Spleen (tissue), 11 donors: Measurements from ENCODE around the gene AP1S1. TPM values are rescaled to one million over a fixed set of nuclear protein-coding genes. Genes with fewer than 3 reads are reported as not detected.
A peak's percentile ranks its signal among the peaks of the same experiment; 100 is the strongest.
"Not testable (repeated sequence)": the region's sequence is repeated elsewhere in the genome, so short reads cannot be mapped to it uniquely, and the experiment has no call there.

Experiments used
- DNase-seq: peaks from one replicate; pipeline ENCODE4 v3.0.0-alpha.2; 2020
- H3K27ac ChIP-seq, 8 donors: fragments of 200-600 bp; sonication (generic) in 7 of 8; 1 replicate in 4 of 8; 2 replicates in 4 of 8; pipeline versions ENCODE4 v1.5.0 to v1.8.0; 2016 to 2021; ENCODE audit warnings: inconsistent platforms in 4 of 8, mild to moderate bottlenecking in 4 of 8, moderate library complexity in 1 of 8
- H3K27me3 ChIP-seq, 7 donors: fragments of 200-600 bp; sonication (generic) in 6 of 7; replicated peaks in 1 of 7; 1 replicate in 4 of 7; 2 replicates in 3 of 7; pipeline versions ENCODE4 v1.5.0 to v1.8.0; 2016 to 2021; ENCODE audit warnings: inconsistent platforms in 3 of 7, mild to moderate bottlenecking in 1 of 7
- H3K36me3 ChIP-seq, 6 donors: fragments of 200-600 bp; sonication (generic) in 5 of 6; 1 replicate in 4 of 6; 2 replicates in 2 of 6; pipeline versions ENCODE4 v1.5.0 to v1.8.0; 2016 to 2021; ENCODE audit warnings: inconsistent platforms in 2 of 6
- H3K4me1 ChIP-seq, 6 donors: fragments of 200-600 bp; sonication (generic) in 5 of 6; 1 replicate in 3 of 6; 2 replicates in 3 of 6; pipeline versions ENCODE4 v1.5.0 to v1.8.0; 2016 to 2021; ENCODE audit warnings: inconsistent platforms in 3 of 6
- H3K4me3 ChIP-seq, 8 donors: fragments of 200-600 bp; sonication (generic) in 7 of 8; 1 replicate in 4 of 8; 2 replicates in 4 of 8; pipeline versions ENCODE4 v1.5.0 to v1.8.0; 2016 to 2021; ENCODE audit warnings: inconsistent platforms in 4 of 8, mild to moderate bottlenecking in 4 of 8, moderate library complexity in 2 of 8
- H3K9me3 ChIP-seq, 8 donors: fragments of 200-600 bp; sonication (generic) in 7 of 8; 1 replicate in 4 of 8; 2 replicates in 4 of 8; pipeline versions ENCODE4 v1.5.0 to v1.8.0; 2016 to 2021; ENCODE audit warnings: inconsistent platforms in 4 of 8
- CTCF ChIP-seq, 11 experiments: fragments of 200-600 bp in 7 of 11; fragments of 450-650 bp in 4 of 11; sonication (generic) in 4 of 11; IDR thresholded peaks in 8 of 11; conservative IDR thresholded peaks in 3 of 11; 1 replicate in 7 of 11; 2 replicates in 4 of 11; pipeline versions ENCODE4 v1.4.0 to v1.8.0; 2016 to 2021; ENCODE audit warnings: antibody characterized with exemption in 11 of 11, inconsistent platforms in 4 of 11, mild to moderate bottlenecking in 1 of 11
- POLR2A ChIP-seq, 3 donors: fragments of 450-650 bp; IDR thresholded peaks; one replicate each; pipeline ENCODE4 v1.5.1; 2017; ENCODE audit warnings: antibody characterized with exemption in 3 of 3, mild to moderate bottlenecking in 1 of 3
- POLR2AphosphoS5 ChIP-seq, 3 donors: sonication (generic); formaldehyde crosslinking; IDR thresholded peaks; one replicate each; pipeline ENCODE4 v1.5.1; 2017; ENCODE audit warnings: antibody characterized with exemption in 3 of 3
- WGBS, 5 donors: extraction: QIAGEN DNeasy Blood & Tissue Kit in 3 of 5; methylation state at CpG; one replicate each; pipeline versions ENCODE4 v1.1.5 to v1.1.7; 2013 to 2018; 5-methylcytosine and 5-hydroxymethylcytosine counted together
- intact Hi-C: fragments of 100-400 bp; cut with DNase I; formaldehyde crosslinking; loops from one replicate; pipeline ENCODE4 v1.15.0; 2023; ENCODE audit warnings: low total_unique reads
- polyA plus RNA-seq, 3 donors: library from polyadenylated mRNA; stranded (reverse); fragments of 200-250 nt; gene quantifications; one replicate each; pipeline ENCODE4 v1.2.1, GENCODE V29; 2013
- total RNA-seq, 7 donors: library from RNA; depleted of rRNA in 3 of 7; stranded (reverse); fragments of >200 nt in 3 of 7; fragmentation: NEBNext Ultra II Directional in 4 of 7; extraction: Animal tissue kit (Norgen Biotek cat#: 25700) in 4 of 7; gene quantifications; one replicate each; pipeline versions ENCODE4 v1.1.0 to v1.2.1, GENCODE V29; 2016 to 2021
- donor health status: healthy with polysubstance abuse.
- donor health status: DM: no; HTN: no; CAD: no; lungs with moderate emphysema.
- donor health status: DM: no; HTN: no; CAD: no.
- donor health status: Bipolar disorder and iron deficiency.
- donor health status: healthy.
- donor health status: DM: no; HTN: no; CAD: no.
- donor health status: DM: yes; HTN: yes; CAD: no.

Gene AP1S1
- total and polyA plus RNA-seq, 10 donors = 15.4 to 49.5 (median 31.0) TPM

GRCh38 chr7:101112233-101112632 is 42.0 kb upstream of the AP1S1 start:
- Histone ChIP-seq H3K27ac (peak overlapping the region; percentile 55 to 87 (median 72)), H3K9me3 (no peaks in the 10 kb centered on the region), H3K27me3 (no peaks in the 10 kb centered on the region), H3K36me3 (no peaks in the 10 kb centered on the region), H3K4me3 (no peak overlapping the region), H3K4me1 (peaks cover 0 to 36% (median 17%) of the 10 kb centered on the region in 6 donors)
- whole genome bisulfite sequencing, 5 donors = 47 to 68% (median 62%) methylated on average over 11 of the region's 11 CpGs
- no peak for TF ChIP-seq POLR2A (IDR thresholded peaks at IDR 0.05)
- TF ChIP-seq POLR2AphosphoS5 (IDR thresholded peaks at IDR 0.05) = peak; percentile 61 to 85 (median 82)
- no peak for TF ChIP-seq CTCF (IDR thresholded peaks at IDR 0.05 in 8 of 11, conservative IDR thresholded peaks at IDR 0.05 in 3 of 11)
- no peak for DNase-seq
- intact Hi-C loops = no loop called here

GRCh38 chr7:101113140-101113539 is 41.1 kb upstream of the AP1S1 start:
- H3K9me3 ChIP-seq, intact Hi-C loops, DNase-seq, H3K27me3 ChIP-seq, H3K36me3 ChIP-seq, H3K4me3 ChIP-seq: not testable (repeated sequence)
- peak overlapping the region in 5 of 8 donors; percentile 64 to 87 (median 76) for H3K27ac ChIP-seq
- H3K4me1 ChIP-seq = peaks cover 0 to 30% (median 14%) of the 10 kb centered on the region in 6 donors
- 94 to 98% (median 96%) methylated on average over 7 of the region's 7 CpGs for WGBS, 5 donors

- no peak overlapping the region for H3K4me3 ChIP-seq
- WGBS, 5 donors = 76 to 88% (median 84%) methylated on average over 11 of the region's 11 CpGs
- H3K27me3 ChIP-seq = no peaks in the 10 kb centered on the region
- no peak for DNase-seq
- intact Hi-C loops = no loop called here
- H3K36me3 ChIP-seq = no peaks in the 10 kb centered on the region
- no peak for TF ChIP-seq POLR2A (IDR thresholded peaks at IDR 0.05)
- TF ChIP-seq CTCF (IDR thresholded peaks at IDR 0.05 in 8 of 11, conservative IDR thresholded peaks at IDR 0.05 in 3 of 11) = no peak
- TF ChIP-seq POLR2AphosphoS5 (IDR thresholded peaks at IDR 0.05) = no peak
- H3K4me1 ChIP-seq = peaks cover 0 to 23% (median 8%) of the 10 kb centered on the region in 6 donors
- H3K27ac ChIP-seq = peak overlapping the region in 2 of 8 donors; percentile 26 to 45
- no peaks in the 10 kb centered on the region for H3K9me3 ChIP-seq
Observed at GRCh38 chr7:101113836-101114235, 40.4 kb upstream of the AP1S1 start.

- peak overlapping the region in 2 of 8 donors; percentile 26 to 45 for H3K27ac ChIP-seq
- H3K27me3 ChIP-seq = peaks cover 0 to 3% (median 0%) of the 10 kb centered on the region in 7 donors
- peaks cover 0 to 18% (median 3%) of the 10 kb centered on the region in 6 donors for H3K4me1 ChIP-seq
- no peak overlapping the region for H3K4me3 ChIP-seq
- no peaks in the 10 kb centered on the region for H3K36me3 ChIP-seq
- intact Hi-C loops = no loop called here
- WGBS, 5 donors = 69 to 77% (median 76%) methylated on average over 7 to 8 of the region's 8 CpGs
- no peak for DNase-seq
- no peaks in the 10 kb centered on the region for H3K9me3 ChIP-seq
- TF ChIP-seq POLR2AphosphoS5 (IDR thresholded peaks at IDR 0.05) (no peak), POLR2A (IDR thresholded peaks at IDR 0.05) (no peak), CTCF (IDR thresholded peaks at IDR 0.05 in 8 of 11, conservative IDR thresholded peaks at IDR 0.05 in 3 of 11) (no peak)
Observed at GRCh38 chr7:101114492-101114891, 39.8 kb upstream of the AP1S1 start.

- Histone ChIP-seq H3K4me3 (no peak overlapping the region), H3K36me3 (no peaks in the 10 kb centered on the region), H3K4me1 (peaks cover 0 to 18% (median 3%) of the 10 kb centered on the region in 6 donors), H3K27ac (no peak overlapping the region), H3K9me3 (no peaks in the 10 kb centered on the region), H3K27me3 (peaks cover 0 to 9% (median 0%) of the 10 kb centered on the region in 7 donors)
- DNase-seq = no peak
- 81 to 95% (median 84%) methylated on average over 3 of the region's 3 CpGs for WGBS, 5 donors
- TF ChIP-seq POLR2AphosphoS5 (IDR thresholded peaks at IDR 0.05) = no peak
- no peak for TF ChIP-seq CTCF (IDR thresholded peaks at IDR 0.05 in 8 of 11, conservative IDR thresholded peaks at IDR 0.05 in 3 of 11)
- no peak for TF ChIP-seq POLR2A (IDR thresholded peaks at IDR 0.05)
- intact Hi-C loops = no loop called here
Observed at GRCh38 chr7:101115215-101115614, 39.1 kb upstream of the AP1S1 start.
